ENCODE measurements around the gene ASB13.
"Not testable (repeated sequence)": the region's sequence is repeated elsewhere in the genome, so short reads cannot be mapped to it uniquely, and the experiment has no call there.

ASB13 gene

GRCh38 chr10:5632446-5632845, 33.9 kb downstream of the ASB13 start:
- H3K4me1 Mint-ChIP-seq: peaks cover 19% of the 10 kb centered on the region
- no peak overlapping the region for H3K4me3 Mint-ChIP-seq
- no peaks in the 10 kb centered on the region for H3K9me3 Mint-ChIP-seq
- no peak overlapping the region for H3K27ac Mint-ChIP-seq
- CTCF ChIA-PET: interaction anchor here (1.1 to 1.6 kb wide), 2 partner anchors 49 to 74 kb away, joined by 3 to 5 read pairs; no protein-coding TSS in a partner anchor
- DNase-seq: no peak
- H3K27me3 Mint-ChIP-seq: peaks cover 40% of the 10 kb centered on the region
- no peaks in the 10 kb centered on the region for H3K36me3 Mint-ChIP-seq

DNA sequence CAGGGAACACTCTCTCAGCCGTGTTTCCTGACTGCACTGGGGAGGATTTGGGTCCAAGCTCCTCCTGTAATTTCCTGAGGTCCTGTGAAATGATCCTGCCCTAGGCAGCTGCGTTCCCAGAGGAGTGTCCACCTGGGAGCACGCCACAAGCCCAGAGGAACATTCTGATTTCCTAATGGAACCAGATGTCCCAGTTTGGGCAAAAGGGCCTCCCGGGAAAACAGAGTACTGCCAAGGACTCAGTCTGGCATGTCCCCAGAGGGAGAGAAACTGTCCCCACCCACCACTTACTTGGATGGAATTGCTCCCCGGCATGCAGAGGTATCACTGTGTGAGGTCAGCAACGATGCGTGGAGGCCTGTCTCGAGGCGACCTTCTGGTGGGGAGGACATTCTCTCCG, 34.5 kb downstream of the ASB13 start:
- Mint-ChIP-seq H3K36me3 (no peaks in the 10 kb centered on the region), H3K4me1 (peaks cover 19% of the 10 kb centered on the region), H3K9me3 (no peaks in the 10 kb centered on the region), H3K27ac (no peak overlapping the region), H3K4me3 (no peak overlapping the region), H3K27me3 (peaks cover 45% of the 10 kb centered on the region)
- DNase-seq: no peak
- CTCF ChIA-PET: interaction anchor here (0.8 to 1.6 kb wide), 3 partner anchors 9 to 74 kb away, joined by 3 to 5 read pairs (median 3); no protein-coding TSS in a partner anchor

DNA sequence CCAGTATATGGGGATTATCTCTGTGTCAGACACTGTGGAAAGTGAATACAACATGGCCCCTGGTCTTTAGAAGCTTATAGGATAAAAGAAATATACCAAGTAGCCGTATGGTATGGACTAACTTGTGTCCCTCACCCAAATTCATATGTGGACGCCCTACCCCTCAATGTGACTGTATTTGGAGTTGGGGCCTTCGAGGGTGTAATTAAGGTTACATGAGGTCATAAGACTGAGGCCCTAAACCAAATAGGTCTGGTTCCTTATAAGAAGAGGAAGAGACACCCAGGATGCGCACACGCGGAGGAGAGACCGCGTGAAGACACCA, 36.3 kb downstream of the ASB13 start:
- no peaks in the 10 kb centered on the region for H3K36me3 Mint-ChIP-seq
- peaks cover 42% of the 10 kb centered on the region for H3K27me3 Mint-ChIP-seq
- peaks cover 19% of the 10 kb centered on the region for H3K4me1 Mint-ChIP-seq
- CTCF ChIA-PET: interaction anchor here (0.5 to 2.6 kb wide), 28 partner anchors 14 to 815 kb away, joined by 3 to 17 read pairs (median 4); partner anchors contain the start of genes ASB13 and IL15RA
- no peak for DNase-seq
- H3K27ac Mint-ChIP-seq: no peak overlapping the region
- no peak overlapping the region for H3K4me3 Mint-ChIP-seq
- H3K9me3 Mint-ChIP-seq: no peaks in the 10 kb centered on the region

DNA sequence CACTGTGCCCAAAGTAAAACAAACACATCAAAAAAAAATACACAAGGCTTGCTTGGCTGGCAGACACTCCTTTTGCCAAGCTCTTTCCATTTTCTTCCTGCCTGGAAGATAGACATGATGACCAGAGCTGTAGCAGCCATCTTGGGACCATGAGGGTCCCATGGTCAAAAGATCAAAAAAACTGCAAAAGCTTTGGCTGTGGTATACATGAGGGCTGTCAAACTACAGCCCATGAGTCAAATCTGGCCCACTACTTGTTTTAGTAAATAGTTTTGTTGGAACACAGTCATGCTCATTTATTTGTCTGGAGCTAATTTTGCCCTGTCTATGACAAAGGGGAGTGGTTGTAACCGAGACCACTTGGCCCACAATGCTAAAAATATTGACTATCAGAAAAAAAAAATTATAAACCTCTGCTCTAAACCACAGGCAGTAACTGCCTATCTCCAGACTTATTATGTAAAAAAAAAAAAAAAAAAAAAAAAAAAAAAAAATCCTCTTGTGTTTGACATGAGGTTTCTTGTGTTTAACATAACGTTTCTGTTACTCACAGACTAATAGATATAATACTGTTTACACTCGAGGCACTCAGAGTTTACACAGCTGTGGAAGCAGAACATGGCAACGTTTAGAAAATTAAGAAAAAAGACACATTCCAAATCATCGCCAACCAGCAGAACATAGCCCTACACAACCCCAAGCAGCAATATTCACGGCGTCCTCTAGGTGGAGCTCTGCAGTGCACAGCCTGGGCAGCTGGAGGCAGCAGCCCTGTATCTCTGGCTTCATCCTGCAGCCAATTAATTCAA, 36.9 kb downstream of the ASB13 start:
- H3K36me3 Mint-ChIP-seq: no peaks in the 10 kb centered on the region

GRCh38 chr10:5628451-5629302, 37.7 kb downstream of the ASB13 start:
- H3K4me3 Mint-ChIP-seq: no peak overlapping the region
- H3K27me3 Mint-ChIP-seq: peaks cover 39% of the 10 kb centered on the region
- no peak overlapping the region for H3K27ac Mint-ChIP-seq
- no peaks in the 10 kb centered on the region for H3K36me3 Mint-ChIP-seq
- CTCF ChIA-PET: interaction anchor here (0.5 to 2.6 kb wide), 19 partner anchors 9 to 348 kb away, joined by 3 to 17 read pairs (median 4); partner anchors contain the start of genes ASB13 and IL15RA
- no peaks in the 10 kb centered on the region for H3K9me3 Mint-ChIP-seq
- H3K4me1 Mint-ChIP-seq: peaks cover 19% of the 10 kb centered on the region
- no peak for DNase-seq

More for the DNA sequence above, 36.9 kb downstream of the ASB13 start:
- peak; percentile 91 for DNase-seq
- CTCF ChIA-PET: interaction anchor here (0.5 to 2.6 kb wide), 36 partner anchors 8 to 815 kb away, joined by 3 to 17 read pairs (median 4); partner anchors contain the start of genes ASB13 and IL15RA
- Mint-ChIP-seq H3K4me1 (peaks cover 19% of the 10 kb centered on the region), H3K4me3 (no peak overlapping the region), H3K9me3 (no peaks in the 10 kb centered on the region), H3K27me3 (peaks cover 42% of the 10 kb centered on the region), H3K27ac (no peak overlapping the region)

GRCh38 chr10:5627486-5628044, 38.8 kb downstream of the ASB13 start:
- Mint-ChIP-seq H3K4me3 (no peak overlapping the region), H3K9me3 (no peaks in the 10 kb centered on the region), H3K4me1 (peaks cover 19% of the 10 kb centered on the region), H3K27ac (no peak overlapping the region), H3K36me3 (no peaks in the 10 kb centered on the region), H3K27me3 (peaks cover 35% of the 10 kb centered on the region)
- CTCF ChIA-PET: interaction anchor here (0.7 to 1.6 kb wide), 2 partner anchors 11 to 193 kb away, joined by 3 to 4 read pairs; no protein-coding TSS in a partner anchor
- DNase-seq: no peak

DNA sequence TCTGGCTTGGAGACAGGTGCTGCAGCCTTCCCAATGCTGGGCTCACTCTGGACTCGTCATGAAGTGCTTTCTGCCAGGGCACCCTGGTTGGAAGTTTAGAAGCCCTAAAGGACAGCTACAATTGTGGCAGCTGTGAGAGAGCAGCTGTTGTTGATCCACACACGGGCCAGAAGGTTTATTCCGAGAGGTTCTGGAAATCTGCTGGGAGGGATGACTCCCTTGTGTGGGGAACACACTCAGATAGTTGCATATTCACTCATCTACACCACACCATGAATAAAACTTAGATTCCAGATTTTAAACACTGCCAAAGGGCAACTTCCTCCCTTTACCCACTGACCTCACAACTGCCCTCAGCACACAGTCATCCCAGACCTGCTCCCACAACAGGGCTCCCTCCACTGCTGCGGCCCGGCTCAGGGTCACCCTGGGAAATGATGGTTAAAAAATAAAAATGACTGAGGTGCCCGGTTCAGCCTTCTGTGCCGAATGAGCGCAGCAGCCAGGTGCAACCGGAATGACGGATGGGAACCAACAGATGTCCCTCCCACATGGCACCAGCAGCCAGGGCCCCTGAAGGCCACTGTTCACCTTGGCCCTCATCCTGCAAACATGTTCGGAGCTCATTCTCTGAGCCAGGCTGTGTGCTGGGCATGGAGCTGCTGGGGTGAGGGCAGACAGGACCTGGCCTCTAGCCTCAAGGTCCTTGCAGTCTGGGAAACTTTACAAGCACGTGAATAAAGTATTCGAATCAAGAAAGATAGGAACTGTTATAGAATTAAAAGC, 40.2 kb downstream of the ASB13 start:
- Mint-ChIP-seq H3K4me3 (no peak overlapping the region), H3K27ac (no peak overlapping the region), H3K4me1 (peaks cover 19% of the 10 kb centered on the region), H3K27me3 (peaks cover 35% of the 10 kb centered on the region), H3K36me3 (no peaks in the 10 kb centered on the region), H3K9me3 (no peaks in the 10 kb centered on the region)
- CTCF ChIA-PET: interaction anchor here (0.7 to 7.4 kb wide), 2 partner anchors 183 to 773 kb away, joined by 3 to 221 read pairs; no protein-coding TSS in a partner anchor
- no peak for DNase-seq

DNA sequence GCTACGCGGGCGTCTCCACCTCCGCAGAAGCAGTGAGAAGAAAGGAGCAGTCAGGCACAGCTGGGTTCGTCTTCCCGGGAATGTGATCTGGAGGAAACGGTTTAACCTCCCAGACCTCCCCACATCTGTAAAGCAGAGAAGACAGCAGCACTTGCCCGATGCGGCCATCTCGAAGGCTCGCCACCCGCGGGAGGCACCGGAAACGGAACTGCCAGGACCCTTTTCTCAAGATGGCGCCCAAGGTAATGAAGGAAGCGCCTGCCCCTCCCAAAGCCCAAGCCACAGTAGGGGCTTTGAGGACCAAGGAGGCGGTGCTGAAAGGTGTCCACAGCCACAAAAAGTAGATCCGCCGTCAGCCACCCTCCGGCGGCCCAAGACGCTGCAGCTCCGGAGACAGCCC, 41.7 kb downstream of the ASB13 start:
- Mint-ChIP-seq H3K9me3 (no peaks in the 10 kb centered on the region), H3K27ac (no peak overlapping the region), H3K36me3 (no peaks in the 10 kb centered on the region), H3K4me3 (no peak overlapping the region), H3K4me1 (peaks cover 15% of the 10 kb centered on the region), H3K27me3 (peaks cover 32% of the 10 kb centered on the region)
- CTCF ChIA-PET: interaction anchor here (7.4 kb wide), 1 partner anchor 181 kb away, joined by 221 read pairs; no protein-coding TSS in a partner anchor
- no peak for DNase-seq

- Mint-ChIP-seq H3K4me1 (peaks cover 2% of the 10 kb centered on the region), H3K9me3 (no peaks in the 10 kb centered on the region), H3K36me3 (no peaks in the 10 kb centered on the region), H3K27me3 (peaks cover 29% of the 10 kb centered on the region), H3K27ac (no peak overlapping the region), H3K4me3 (no peak overlapping the region)
- CTCF ChIA-PET: interaction anchor here (0.5 to 7.4 kb wide), 46 partner anchors 8 to 1380 kb away, joined by 3 to 221 read pairs (median 5); partner anchors contain the start of gene CALML5
- DNase-seq: peak; percentile 90
These were observed 43.2 kb downstream of the ASB13 start for GRCh38 chr10:5623081-5623748.

DNA sequence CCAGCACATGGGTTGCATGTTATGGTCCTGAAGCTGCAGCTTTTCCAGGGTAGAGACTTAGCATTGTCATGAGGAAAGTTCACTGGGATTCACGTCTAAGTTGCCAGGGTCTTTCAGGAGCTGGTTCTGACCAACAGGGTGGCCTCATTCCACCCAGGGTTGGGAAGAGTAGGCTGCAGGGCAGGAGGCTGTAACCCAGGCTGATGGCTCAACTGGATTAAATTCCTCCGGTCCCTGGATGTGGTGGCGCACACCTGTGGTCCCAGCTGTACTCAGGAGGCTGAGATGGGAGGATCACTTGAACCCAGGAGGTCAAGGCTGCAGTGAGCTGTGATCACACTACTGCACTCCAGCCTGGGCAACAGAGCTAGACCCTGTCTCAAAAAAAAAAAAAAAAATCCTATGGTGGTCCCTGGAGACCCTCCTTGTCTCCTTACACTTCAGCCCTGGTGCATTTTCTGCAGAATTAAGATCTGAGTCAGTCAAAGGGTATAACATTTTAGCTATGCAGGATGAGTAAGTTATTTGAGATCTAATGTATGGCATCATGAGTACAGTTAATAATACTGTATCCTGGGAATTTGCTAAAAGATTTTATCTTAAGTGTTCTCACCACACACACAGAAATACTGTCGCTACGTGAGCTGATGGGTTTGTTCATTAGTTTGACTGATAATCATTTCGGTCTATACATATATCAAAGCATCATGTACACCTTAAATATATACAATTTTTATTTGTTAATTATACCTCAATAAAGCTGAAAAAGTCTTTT, 44.0 kb downstream of the ASB13 start:
- Mint-ChIP-seq H3K9me3 (no peaks in the 10 kb centered on the region), H3K4me3 (no peak overlapping the region), H3K27me3 (peaks cover 25% of the 10 kb centered on the region), H3K4me1 (no peaks in the 10 kb centered on the region), H3K27ac (no peak overlapping the region), H3K36me3 (no peaks in the 10 kb centered on the region)
- DNase-seq: no peak
- CTCF ChIA-PET: interaction anchor here (0.5 to 7.4 kb wide), 40 partner anchors 9 to 1379 kb away, joined by 3 to 221 read pairs (median 5); partner anchors contain the start of gene CALML5

GRCh38 chr10:5621371-5621770, 45.0 kb downstream of the ASB13 start:
- not testable (repeated sequence) for H3K4me3 Mint-ChIP-seq, DNase-seq, H3K27ac Mint-ChIP-seq, H3K36me3 Mint-ChIP-seq, H3K9me3 Mint-ChIP-seq, H3K4me1 Mint-ChIP-seq
- peaks cover 21% of the 10 kb centered on the region for H3K27me3 Mint-ChIP-seq
- CTCF ChIA-PET: interaction anchor here (1.3 to 7.4 kb wide), 5 partner anchors 36 to 772 kb away, joined by 3 to 221 read pairs (median 18); no protein-coding TSS in a partner anchor

GRCh38 chr10:5620966-5621365, 45.4 kb downstream of the ASB13 start:
- Mint-ChIP-seq H3K36me3 (no peaks in the 10 kb centered on the region), H3K4me1 (no peaks in the 10 kb centered on the region), H3K27me3 (peaks cover 21% of the 10 kb centered on the region), H3K27ac (no peak overlapping the region), H3K9me3 (no peaks in the 10 kb centered on the region), H3K4me3 (no peak overlapping the region)
- no peak for DNase-seq
- CTCF ChIA-PET: interaction anchor here (7.4 kb wide), 1 partner anchor 178 kb away, joined by 221 read pairs; no protein-coding TSS in a partner anchor

Measured in activated naive CD4-positive, alpha-beta T cell treated with anti-CD3 and anti-CD28 coated beads, Interleukin-2, amount 10 ng/mL, durations not matched to agents 7 days and 5 days (primary cell).